ENCODE results near the gene ANKFN1.
A peak's percentile ranks its signal among the peaks of the same experiment; 100 is the strongest.

The ANKFN1 gene

GRCh38 chr17:56297184-56297583 lies 143.9 kb downstream of the ANKFN1 start:
- DNase-seq (ENCODE audit: low spot score): no peak
- ChIA-PET CTCF (no interaction called here), POLR2A (ENCODE audit: low non-redundant PET) (no interaction called here)
- no peak for TF ChIP-seq CTCF (conservative IDR thresholded peaks at IDR 0.05; ENCODE audit: low read depth)
- no peak overlapping the region for H3K27ac ChIP-seq

- TF ChIP-seq CTCF (conservative IDR thresholded peaks at IDR 0.05; ENCODE audit: low read depth): no peak
- H3K27ac ChIP-seq: no peak overlapping the region
- ChIA-PET POLR2A (ENCODE audit: low non-redundant PET) (no interaction called here), CTCF (interaction anchor here (0.6 kb wide), 1 partner anchor 21 kb away, joined by 3 read pairs; no protein-coding TSS in a partner anchor)
- no peak for DNase-seq (ENCODE audit: low spot score)
These were observed 145.6 kb downstream of the ANKFN1 start for GRCh38 chr17:56298846-56299245.

GRCh38 chr17:56300144-56300543 lies 146.9 kb downstream of the ANKFN1 start:
- CTCF ChIA-PET: interaction anchor here (0.9 kb wide), 1 partner anchor 9 kb away, joined by 3 read pairs; no protein-coding TSS in a partner anchor
- no peak for DNase-seq (ENCODE audit: low spot score)
- TF ChIP-seq CTCF (conservative IDR thresholded peaks at IDR 0.05; ENCODE audit: low read depth): no peak
- POLR2A ChIA-PET (ENCODE audit: low non-redundant PET): no interaction called here
- H3K27ac ChIP-seq: no peak overlapping the region

GRCh38 chr17:56305007-56305406 lies 151.7 kb downstream of the ANKFN1 start:
- no peak for DNase-seq (ENCODE audit: low spot score)
- CTCF ChIA-PET: interaction anchor here (0.8 to 1.0 kb wide), 2 partner anchors 12 to 26 kb away, joined by 4 read pairs; no protein-coding TSS in a partner anchor
- POLR2A ChIA-PET (ENCODE audit: low non-redundant PET): no interaction called here

DNA sequence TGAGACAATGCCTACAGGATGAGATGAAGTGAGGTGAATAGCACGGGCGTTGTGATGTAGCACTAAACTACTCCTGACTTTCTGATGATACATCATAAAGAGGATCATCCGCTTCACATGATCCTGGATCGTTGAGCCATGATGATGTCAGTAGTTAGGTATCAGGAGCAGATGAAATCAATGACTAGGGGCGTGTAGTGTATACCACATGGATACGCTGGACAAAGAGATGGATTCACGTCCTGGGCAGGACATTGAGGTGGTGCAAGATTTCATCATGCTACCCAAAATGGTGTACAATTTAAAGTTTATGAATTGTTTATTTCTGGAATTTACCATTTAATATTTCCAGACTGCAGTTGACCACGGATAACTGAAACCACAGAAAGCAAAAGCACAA lies 156.6 kb downstream of the ANKFN1 start:
- ChIA-PET POLR2A (ENCODE audit: low non-redundant PET) (no interaction called here), CTCF (no interaction called here)
- no peak for TF ChIP-seq CTCF (conservative IDR thresholded peaks at IDR 0.05; ENCODE audit: low read depth)
- H3K27ac ChIP-seq: peak overlapping the region; percentile 63
- DNase-seq (ENCODE audit: low spot score): peak; percentile 56

More at GRCh38 chr17:56305007-56305406, 151.7 kb downstream of the ANKFN1 start:
- no peak overlapping the region for H3K27ac ChIP-seq
- TF ChIP-seq CTCF (conservative IDR thresholded peaks at IDR 0.05; ENCODE audit: low read depth): no peak

GRCh38 chr17:56310782-56311181 lies 157.5 kb downstream of the ANKFN1 start:
- no peak for TF ChIP-seq CTCF (conservative IDR thresholded peaks at IDR 0.05; ENCODE audit: low read depth)
- no peak overlapping the region for H3K27ac ChIP-seq
- ChIA-PET CTCF (no interaction called here), POLR2A (ENCODE audit: low non-redundant PET) (no interaction called here)
- DNase-seq (ENCODE audit: low spot score): no peak

DNA sequence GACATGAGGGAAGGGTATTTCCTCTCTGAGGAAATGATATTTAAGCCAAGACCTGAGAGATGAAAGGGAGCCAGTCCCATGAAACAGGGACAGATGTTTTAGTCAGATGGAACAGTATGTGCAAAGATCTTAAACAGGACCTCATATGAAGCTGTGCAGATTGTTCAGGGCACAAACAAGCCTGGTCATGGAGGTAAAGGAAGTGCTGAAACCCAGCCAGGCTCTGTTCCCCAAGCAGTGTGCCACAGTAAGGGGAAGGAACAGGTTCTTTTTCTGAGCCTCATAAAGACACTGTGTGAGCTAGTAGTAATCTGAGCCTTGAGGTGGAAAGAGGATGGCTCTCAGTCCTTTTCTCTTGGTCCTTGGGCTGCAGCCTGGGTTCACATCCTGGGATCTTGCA lies 159.9 kb downstream of the ANKFN1 start:
- DNase-seq (ENCODE audit: low spot score): no peak
- ChIA-PET POLR2A (ENCODE audit: low non-redundant PET) (no interaction called here), CTCF (no interaction called here)
- no peak for TF ChIP-seq CTCF (conservative IDR thresholded peaks at IDR 0.05; ENCODE audit: low read depth)
- H3K27ac ChIP-seq: no peak overlapping the region

All from RWPE1 (cell line).